Karpas-422 (cell line): ENCODE measurements around the gene STT3A. TPM values are rescaled to one million over a fixed set of nuclear protein-coding genes. Genes with fewer than 3 reads are reported as not detected.

Experiments used
- DNase-seq: peaks from one replicate; pipeline ENCODE4 v3.0.0-alpha.2; 2015
- H2AFZ ChIP-seq: fragments of 200-600 bp; sonication (generic); 2 replicates; pipeline ENCODE4 v1.6.1; 2014; ENCODE audit warnings: antibody characterized with exemption, low read length, mixed read lengths
- H3K27ac ChIP-seq: fragments of 200-600 bp; sonication (generic); 2 replicates; pipeline ENCODE4 v1.5.1; 2014; ENCODE audit warnings: mild to moderate bottlenecking, low read length, moderate library complexity
- H3K27me3 ChIP-seq: fragments of 200-600 bp; sonication (generic); 2 replicates; pipeline ENCODE4 v1.6.1; 2014; ENCODE audit warnings: low read length, mixed read lengths
- H3K36me3 ChIP-seq: fragments of 200-600 bp; sonication (generic); 2 replicates; pipeline ENCODE4 v1.6.1; 2014; ENCODE audit warnings: low read length, mixed read lengths; ENCODE audit not compliant: insufficient read depth
- H3K4me1 ChIP-seq: fragments of 200-600 bp; sonication (generic); 2 replicates; pipeline ENCODE4 v1.6.1; 2014; ENCODE audit warnings: mild to moderate bottlenecking, low read length, mixed read lengths
- H3K4me2 ChIP-seq: fragments of 200-600 bp; sonication (generic); 2 replicates; pipeline ENCODE4 v1.6.1; 2014; ENCODE audit warnings: low read length, low read depth, mild to moderate bottlenecking; ENCODE audit not compliant: poor library complexity, severe bottlenecking
- H3K4me3 ChIP-seq: fragments of 200-600 bp; sonication (generic); 2 replicates; pipeline ENCODE4 v1.5.1; 2014; ENCODE audit warnings: mild to moderate bottlenecking, antibody characterized with exemption, low read length, mixed read lengths
- H3K79me2 ChIP-seq: fragments of 200-600 bp; sonication (generic); 2 replicates; pipeline ENCODE4 v1.6.1; 2014; ENCODE audit warnings: mild to moderate bottlenecking, low read length, mixed read lengths
- H3K9ac ChIP-seq: fragments of 200-600 bp; sonication (generic); 2 replicates; pipeline ENCODE4 v1.6.0; 2014; ENCODE audit warnings: low read length
- H3K9me2 ChIP-seq: fragments of 200-600 bp; sonication (generic), shearing (Covaris generic); replicated peaks from 2 replicates; pipeline ENCODE4 v1.6.0; 2014; ENCODE audit warnings: mild to moderate bottlenecking, low read length, moderate library complexity; ENCODE audit not compliant: insufficient read depth
- H3K9me3 ChIP-seq: fragments of 300-700, 200-600 bp; sonication (generic); 2 replicates; pipeline ENCODE4 v1.6.1; 2014; ENCODE audit warnings: low read length, mixed read lengths
- H4K20me1 ChIP-seq: fragments of 200-600 bp; sonication (generic); 2 replicates; pipeline ENCODE4 v1.6.1; 2014; ENCODE audit warnings: mild to moderate bottlenecking, antibody characterized with exemption, low read length, low read depth; ENCODE audit not compliant: insufficient read depth
- total RNA-seq: library from RNA; depleted of rRNA; stranded (reverse); fragments of >200 nt; shearing (Covaris generic); gene quantifications from 2 replicates; pipeline ENCODE4 v1.2.3, GENCODE V29; 2014; ENCODE audit warnings: low replicate concordance

STT3A gene
- total RNA-seq, 1 experiment from 2014 or later = 76.2 TPM

GRCh38 chr11:125623064-125623463, 30.4 kb downstream of the STT3A start:
- H3K4me1 ChIP-seq = peaks cover 27% of the 10 kb centered on the region
- H3K4me3 ChIP-seq = no peak overlapping the region
- no peak for DNase-seq
- H3K9me2 ChIP-seq = no peaks in the 10 kb centered on the region
- H3K79me2 ChIP-seq = peaks cover 26% of the 10 kb centered on the region
- H3K9me3 ChIP-seq = no peaks in the 10 kb centered on the region
- H4K20me1 ChIP-seq = no peaks in the 10 kb centered on the region
- H3K27ac ChIP-seq = no peak overlapping the region
- H3K27me3 ChIP-seq = no peaks in the 10 kb centered on the region
- no peak overlapping the region for H3K4me2 ChIP-seq
- H3K36me3 ChIP-seq = peaks cover 7% of the 10 kb centered on the region
- no peak overlapping the region for H2AFZ ChIP-seq
- H3K9ac ChIP-seq = no peak overlapping the region

GRCh38 chr11:125624756-125625213, 32.1 kb downstream of the STT3A start, which contains the start of gene CHEK1:
CHEK1 (plus strand) TSS chr11:125625163; CDS start chr11:125626769, 1,606 bp downstream.
- H3K4me3 ChIP-seq = peak within 1 kb of the TSS; percentile 76
- H3K79me2 ChIP-seq = peaks cover 37% of the 10 kb centered on the region
- H3K27ac ChIP-seq = peak within 1 kb of the TSS; percentile 85
- H3K9me3 ChIP-seq = no peaks in the 10 kb centered on the region
- peak within 1 kb of the TSS; percentile 71 for H3K4me2 ChIP-seq
- peaks cover 27% of the 10 kb centered on the region for H3K4me1 ChIP-seq
- H3K36me3 ChIP-seq = peaks cover 5% of the 10 kb centered on the region
- peak within 1 kb of the TSS; percentile 80 for H3K9ac ChIP-seq
- H4K20me1 ChIP-seq = no peaks in the 10 kb centered on the region
- H3K9me2 ChIP-seq = no peaks in the 10 kb centered on the region
- peak within 1 kb of the TSS; percentile 73; the same call in 1 of the 2 replicates for H2AFZ ChIP-seq
- H3K27me3 ChIP-seq = no peaks in the 10 kb centered on the region
- DNase-seq = no peak

GRCh38 chr11:125625225-125625629, 32.6 kb downstream of the STT3A start:
- peaks cover 27% of the 10 kb centered on the region for H3K4me1 ChIP-seq
- peaks cover 2% of the 10 kb centered on the region for H3K36me3 ChIP-seq
- H3K9me3 ChIP-seq = no peaks in the 10 kb centered on the region
- peak overlapping the region; percentile 80 for H3K9ac ChIP-seq
- no peaks in the 10 kb centered on the region for H3K9me2 ChIP-seq
- no peak for DNase-seq
- H4K20me1 ChIP-seq = no peaks in the 10 kb centered on the region
- H2AFZ ChIP-seq = peak overlapping the region; percentile 73; the same call in 1 of the 2 replicates
- H3K4me2 ChIP-seq = peak overlapping the region; percentile 71
- H3K27ac ChIP-seq = peak overlapping the region; percentile 85
- peak overlapping the region; percentile 76 for H3K4me3 ChIP-seq
- H3K79me2 ChIP-seq = peaks cover 41% of the 10 kb centered on the region
- no peaks in the 10 kb centered on the region for H3K27me3 ChIP-seq

- H3K79me2 ChIP-seq = peaks cover 42% of the 10 kb centered on the region
- H3K9me3 ChIP-seq = no peaks in the 10 kb centered on the region
- peak overlapping the region; percentile 85 for H3K27ac ChIP-seq
- H3K4me2 ChIP-seq = peak overlapping the region; percentile 71
- H3K36me3 ChIP-seq = no peaks in the 10 kb centered on the region
- H2AFZ ChIP-seq = peak overlapping the region; percentile 73; the same call in 1 of the 2 replicates
- H3K4me3 ChIP-seq = peak overlapping the region; percentile 76
- peaks cover 27% of the 10 kb centered on the region for H3K4me1 ChIP-seq
- peak; percentile 91 for DNase-seq
- no peaks in the 10 kb centered on the region for H4K20me1 ChIP-seq
- no peaks in the 10 kb centered on the region for H3K27me3 ChIP-seq
- no peaks in the 10 kb centered on the region for H3K9me2 ChIP-seq
- peak overlapping the region; percentile 80 for H3K9ac ChIP-seq
Measured at GRCh38 chr11:125625630-125626287, 33.1 kb downstream of the STT3A start.

GRCh38 chr11:125626288-125626950, 33.8 kb downstream of the STT3A start:
- H3K9me2 ChIP-seq = no peaks in the 10 kb centered on the region
- no peaks in the 10 kb centered on the region for H3K27me3 ChIP-seq
- H3K79me2 ChIP-seq = peaks cover 42% of the 10 kb centered on the region
- H4K20me1 ChIP-seq = no peaks in the 10 kb centered on the region
- no peaks in the 10 kb centered on the region for H3K9me3 ChIP-seq
- H3K36me3 ChIP-seq = no peaks in the 10 kb centered on the region
- peak; percentile 59 for DNase-seq
- H3K4me3 ChIP-seq = peak overlapping the region; percentile 76
- peak overlapping the region; percentile 71 for H3K4me2 ChIP-seq
- peak overlapping the region; percentile 80 for H3K9ac ChIP-seq
- H2AFZ ChIP-seq = peak overlapping the region; percentile 73; the same call in 1 of the 2 replicates
- peak overlapping the region; percentile 85 for H3K27ac ChIP-seq
- peaks cover 22% of the 10 kb centered on the region for H3K4me1 ChIP-seq

- Histone ChIP-seq H3K9me2 (no peaks in the 10 kb centered on the region), H2AFZ (no peak overlapping the region), H3K4me2 (peak overlapping the region; percentile 71), H3K27me3 (no peaks in the 10 kb centered on the region), H3K4me3 (peak overlapping the region; percentile 76), H3K9ac (peak overlapping the region; percentile 80), H4K20me1 (no peaks in the 10 kb centered on the region), H3K9me3 (no peaks in the 10 kb centered on the region), H3K79me2 (peaks cover 42% of the 10 kb centered on the region), H3K36me3 (no peaks in the 10 kb centered on the region), H3K4me1 (peaks cover 20% of the 10 kb centered on the region), H3K27ac (no peak overlapping the region)
- DNase-seq = no peak
Measured at GRCh38 chr11:125627236-125627910, 34.7 kb downstream of the STT3A start.

GRCh38 chr11:125637840-125638239, 45.2 kb downstream of the STT3A start:
- Histone ChIP-seq H4K20me1 (no peaks in the 10 kb centered on the region), H3K9ac (no peak overlapping the region), H3K36me3 (peaks cover 15% of the 10 kb centered on the region), H3K4me2 (no peak overlapping the region), H2AFZ (no peak overlapping the region), H3K9me2 (no peaks in the 10 kb centered on the region), H3K27ac (no peak overlapping the region), H3K27me3 (no peaks in the 10 kb centered on the region), H3K4me3 (no peak overlapping the region), H3K4me1 (no peaks in the 10 kb centered on the region), H3K79me2 (peaks cover 2% of the 10 kb centered on the region; the same call in 1 of the 2 replicates), H3K9me3 (no peaks in the 10 kb centered on the region)
- DNase-seq = no peak

GRCh38 chr11:125638315-125638714, 45.7 kb downstream of the STT3A start:
- H3K36me3 ChIP-seq = peaks cover 15% of the 10 kb centered on the region
- no peaks in the 10 kb centered on the region for H3K9me2 ChIP-seq
- no peak overlapping the region for H3K4me3 ChIP-seq
- H3K9ac ChIP-seq = no peak overlapping the region
- no peaks in the 10 kb centered on the region for H4K20me1 ChIP-seq
- H3K27me3 ChIP-seq = no peaks in the 10 kb centered on the region
- H3K4me1 ChIP-seq = no peaks in the 10 kb centered on the region
- no peak overlapping the region for H3K4me2 ChIP-seq
- peaks cover 2% of the 10 kb centered on the region; the same call in 1 of the 2 replicates for H3K79me2 ChIP-seq
- no peak overlapping the region for H2AFZ ChIP-seq
- no peak overlapping the region for H3K27ac ChIP-seq
- H3K9me3 ChIP-seq = no peaks in the 10 kb centered on the region
- DNase-seq = no peak
